HG02981 (cell line): ENCODE results near the gene CA12.
"Not testable (repeated sequence)": the region's sequence is repeated elsewhere in the genome, so short reads cannot be mapped to it uniquely, and the experiment has no call there.

Experiments
- ATAC-seq: cut with Tn5 transposase; IDR thresholded peaks from one replicate; pipeline ENCODE4 v1.9.1; 2021; ENCODE audit warnings: mild to moderate bottlenecking, moderate library complexity; ENCODE audit not compliant: unreplicated experiment

The CA12 gene

GRCh38 chr15:63381301-63382204 is at the start of gene CA12:
Gene CA12 (minus strand): TSS chr15:63381846. CDS start chr15:63381720, 126 bp downstream.
- ATAC-seq: no peak

GRCh38 chr15:63430766-63431451 is 49.3 kb upstream of the CA12 start:
- ATAC-seq: no peak

GRCh38 chr15:63426552-63426951 is 44.9 kb upstream of the CA12 start:
- ATAC-seq: no peak

DNA sequence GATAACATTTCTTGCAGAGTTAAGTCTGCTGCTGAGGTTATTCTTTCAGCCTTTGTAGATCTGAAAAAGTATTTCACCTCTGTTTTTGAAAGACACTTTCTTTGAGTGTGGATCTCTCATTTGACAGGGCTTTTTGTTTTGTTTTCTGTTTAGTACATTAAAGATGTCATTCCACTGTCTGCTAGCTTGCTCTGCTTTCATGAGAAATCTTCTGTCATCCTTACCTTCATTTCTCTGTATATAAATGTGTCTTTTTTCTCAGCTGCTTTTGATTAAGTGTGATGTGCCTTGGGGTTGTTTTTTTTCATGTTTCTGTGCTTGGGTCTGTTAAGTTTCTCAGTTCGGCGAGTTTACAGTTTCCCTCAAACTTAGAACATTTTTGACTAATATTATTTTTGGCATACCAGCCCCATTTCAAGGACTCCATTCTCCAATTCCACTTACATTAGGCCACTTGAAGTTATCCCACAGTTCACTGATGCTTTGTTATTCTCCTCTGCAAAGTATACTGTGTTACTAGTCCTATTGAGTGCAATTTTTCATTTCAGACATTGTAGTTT is 43.9 kb upstream of the CA12 start:
- ATAC-seq: no peak

- ATAC-seq: no peak
Measured at GRCh38 chr15:63422891-63423590, 41.4 kb upstream of the CA12 start.

DNA sequence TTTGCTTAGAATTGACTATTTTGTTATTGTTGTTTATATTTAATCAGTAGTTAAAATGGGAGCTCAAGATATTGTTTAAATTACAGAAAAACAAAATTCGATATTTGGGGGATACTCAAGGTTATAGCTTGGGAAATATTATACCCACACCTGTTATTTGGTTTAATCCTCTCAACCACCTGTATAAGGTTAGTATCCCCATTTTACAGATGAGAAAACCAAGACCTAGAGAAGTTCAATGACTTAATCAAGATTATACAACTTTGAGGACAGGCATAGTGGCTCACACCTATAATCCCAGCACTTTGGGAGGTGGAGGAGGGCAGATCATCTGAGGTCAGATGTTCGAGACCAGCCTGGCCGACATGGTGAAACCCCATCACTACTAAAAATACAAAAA is 39.8 kb upstream of the CA12 start:
- ATAC-seq: no peak

DNA sequence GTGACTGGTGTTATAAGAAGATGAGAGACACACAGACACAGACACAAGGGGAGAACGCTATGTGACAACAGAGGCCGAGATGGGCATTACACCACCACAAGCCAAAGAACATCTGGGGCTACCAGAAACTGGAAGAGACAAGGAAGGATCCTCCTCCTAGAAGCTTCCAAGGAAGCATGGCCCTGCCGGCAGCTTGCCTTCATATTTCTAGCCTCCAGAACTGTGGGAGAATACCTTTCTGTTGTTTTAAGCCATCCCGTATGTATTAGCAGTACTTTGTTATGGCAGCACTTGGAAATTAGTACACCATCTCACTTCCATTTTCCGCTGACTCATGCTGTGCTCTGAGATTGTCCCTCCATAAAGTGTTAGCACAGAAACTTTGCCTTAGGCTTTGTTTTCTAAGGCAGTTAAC is 38.7 kb upstream of the CA12 start:
- no peak for ATAC-seq

DNA sequence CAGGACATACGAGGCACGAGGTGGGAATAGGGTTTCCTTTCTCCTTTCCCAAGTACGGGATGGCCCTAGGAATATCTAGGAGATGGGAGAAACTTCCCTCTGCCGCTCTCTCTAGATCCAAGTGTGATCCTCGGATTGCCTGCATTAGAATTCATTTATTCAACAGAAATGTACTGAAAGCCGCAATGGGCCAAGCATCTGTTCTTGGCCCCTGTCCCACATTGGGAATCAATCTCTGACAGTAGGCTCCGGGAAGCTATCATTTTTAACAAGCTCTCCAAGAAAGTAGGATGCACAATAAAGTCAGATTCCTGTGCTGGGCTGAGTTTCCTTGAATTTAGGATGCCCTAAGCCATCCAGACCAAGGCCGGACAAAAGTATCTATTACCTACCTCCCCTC is 37.2 kb upstream of the CA12 start:
- ATAC-seq: no peak

DNA sequence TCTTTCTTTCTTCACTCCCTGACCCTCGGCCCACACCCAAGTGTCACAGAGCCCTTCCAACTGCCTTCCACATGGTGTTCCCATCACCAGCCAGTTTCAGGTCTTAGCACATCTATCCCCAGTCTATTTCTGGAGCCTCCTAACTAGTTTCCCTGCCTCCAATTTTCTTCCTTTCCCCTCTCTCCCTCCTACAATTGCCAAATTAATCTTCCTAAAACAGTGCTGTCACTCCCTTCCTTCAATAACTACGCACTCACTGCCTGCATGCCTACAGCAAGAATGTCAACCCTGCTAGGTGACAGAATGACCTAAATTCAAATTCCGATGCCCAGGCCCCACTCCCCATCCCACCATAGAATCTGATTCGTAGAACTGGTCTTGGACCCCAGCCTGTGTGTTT is 36.1 kb upstream of the CA12 start:
- no peak for ATAC-seq

- ATAC-seq: not testable (repeated sequence)
Measured at GRCh38 chr15:63417274-63417673, 35.6 kb upstream of the CA12 start.

GRCh38 chr15:63414474-63415120 is 33.0 kb upstream of the CA12 start:
- no peak for ATAC-seq

GRCh38 chr15:63412551-63412950 is 30.9 kb upstream of the CA12 start:
- no peak for ATAC-seq

- ATAC-seq: no peak
Measured at GRCh38 chr15:63411866-63412265, 30.2 kb upstream of the CA12 start.

GRCh38 chr15:63409179-63409578 is 27.5 kb upstream of the CA12 start:
- no peak for ATAC-seq

GRCh38 chr15:63408524-63408923 is 26.9 kb upstream of the CA12 start:
- no peak for ATAC-seq

DNA sequence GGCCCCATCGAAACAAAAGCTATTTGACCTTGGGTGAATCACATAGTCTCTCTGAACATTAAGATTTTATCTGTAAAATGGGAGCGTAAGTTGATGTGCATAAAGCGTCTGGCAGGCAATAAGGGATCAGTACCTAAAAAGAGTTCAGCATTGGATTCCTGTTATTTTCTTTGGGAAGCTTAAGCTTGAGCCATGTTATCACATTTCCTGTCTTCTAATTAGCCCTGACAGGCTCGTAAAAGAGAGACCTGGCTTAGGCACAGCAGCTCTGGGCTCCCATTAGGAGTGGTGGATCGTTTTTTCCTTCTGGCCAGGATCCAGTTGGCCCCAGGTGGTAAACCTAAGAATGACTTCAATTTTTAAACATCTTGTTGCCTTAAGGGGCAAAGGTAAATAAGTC is 26.0 kb upstream of the CA12 start:
- no peak for ATAC-seq

- ATAC-seq: no peak
Measured at GRCh38 chr15:63405683-63406390, 24.2 kb upstream of the CA12 start.

GRCh38 chr15:63405159-63405558 is 23.5 kb upstream of the CA12 start:
- ATAC-seq: no peak

- no peak for ATAC-seq
Measured at GRCh38 chr15:63403254-63403945, 21.8 kb upstream of the CA12 start.
